ENCODE results near the gene FAM13B. TPM values are rescaled to one million over a fixed set of nuclear protein-coding genes. Genes with fewer than 3 reads are reported as not detected.

Gene FAM13B
- total RNA-seq, 4 donors from 2014 or later: 44.1 to 102 (median 76.6) TPM

DNA sequence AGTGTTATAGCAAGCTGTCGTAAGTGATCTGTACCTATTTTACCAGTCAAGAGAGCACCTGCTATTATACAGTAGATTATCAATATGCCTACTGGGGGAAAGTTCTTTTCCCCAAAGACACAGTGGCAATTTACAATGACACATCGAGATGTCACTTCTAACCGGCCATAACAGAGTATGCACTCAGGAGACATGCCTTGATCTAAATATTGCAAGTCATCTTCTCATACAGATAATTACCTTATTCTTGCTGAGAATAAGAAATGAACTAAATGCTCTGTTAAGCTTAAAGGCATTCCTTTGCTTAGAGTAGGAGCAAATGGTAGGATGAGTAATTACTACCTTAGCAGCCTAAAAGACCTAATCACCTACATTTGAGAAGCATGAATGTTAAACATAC is 72.1 kb downstream of the FAM13B start:
- ATAC-seq: no peak
- TF ChIP-seq POLR2A (IDR thresholded peaks at IDR 0.05): no peak
- peaks cover 0 to 44% (median 0%) of the 10 kb centered on the region in 3 donors for H3K4me1 ChIP-seq
- no peaks in the 10 kb centered on the region for H3K27me3 ChIP-seq
- WGBS, 2 donors (ENCODE audit: low coverage in 1 of 2): 74 to 82% methylated on average over 3 of the region's 3 CpGs
- H3K27ac ChIP-seq: peak overlapping the region in 1 of 4 donors; percentile 12
- no peaks in the 10 kb centered on the region for H3K9me3 ChIP-seq
- H3K4me3 ChIP-seq: no peak overlapping the region
- peaks cover 0 to 32% of the 10 kb centered on the region in 2 donors for H3K36me3 ChIP-seq

DNA sequence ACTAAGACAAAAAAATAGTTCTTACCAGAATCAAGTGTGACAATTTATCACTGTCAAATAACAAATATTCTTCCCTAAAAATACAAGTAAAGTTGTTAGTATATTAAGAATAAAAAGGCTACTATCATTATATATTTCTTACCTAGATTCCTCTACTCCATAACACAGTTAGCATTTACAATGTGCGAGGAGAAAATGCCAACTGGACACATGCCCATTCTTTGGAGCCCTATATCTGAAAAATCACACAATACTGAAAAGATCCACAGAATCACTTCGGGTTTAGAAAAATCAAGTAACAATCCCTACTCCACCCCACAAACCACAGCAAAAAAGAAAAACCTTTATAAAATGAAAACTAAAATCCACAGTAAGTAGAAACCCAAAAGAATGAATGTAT is 72.7 kb downstream of the FAM13B start:
- no peak for ATAC-seq
- H3K9me3 ChIP-seq: no peaks in the 10 kb centered on the region
- no peak overlapping the region for H3K27ac ChIP-seq
- peaks cover 0 to 44% (median 0%) of the 10 kb centered on the region in 3 donors for H3K4me1 ChIP-seq
- H3K27me3 ChIP-seq: no peaks in the 10 kb centered on the region
- H3K36me3 ChIP-seq: peaks cover 0 to 27% of the 10 kb centered on the region in 2 donors
- TF ChIP-seq POLR2A (IDR thresholded peaks at IDR 0.05): no peak
- TF ChIP-seq, protein P1, sequence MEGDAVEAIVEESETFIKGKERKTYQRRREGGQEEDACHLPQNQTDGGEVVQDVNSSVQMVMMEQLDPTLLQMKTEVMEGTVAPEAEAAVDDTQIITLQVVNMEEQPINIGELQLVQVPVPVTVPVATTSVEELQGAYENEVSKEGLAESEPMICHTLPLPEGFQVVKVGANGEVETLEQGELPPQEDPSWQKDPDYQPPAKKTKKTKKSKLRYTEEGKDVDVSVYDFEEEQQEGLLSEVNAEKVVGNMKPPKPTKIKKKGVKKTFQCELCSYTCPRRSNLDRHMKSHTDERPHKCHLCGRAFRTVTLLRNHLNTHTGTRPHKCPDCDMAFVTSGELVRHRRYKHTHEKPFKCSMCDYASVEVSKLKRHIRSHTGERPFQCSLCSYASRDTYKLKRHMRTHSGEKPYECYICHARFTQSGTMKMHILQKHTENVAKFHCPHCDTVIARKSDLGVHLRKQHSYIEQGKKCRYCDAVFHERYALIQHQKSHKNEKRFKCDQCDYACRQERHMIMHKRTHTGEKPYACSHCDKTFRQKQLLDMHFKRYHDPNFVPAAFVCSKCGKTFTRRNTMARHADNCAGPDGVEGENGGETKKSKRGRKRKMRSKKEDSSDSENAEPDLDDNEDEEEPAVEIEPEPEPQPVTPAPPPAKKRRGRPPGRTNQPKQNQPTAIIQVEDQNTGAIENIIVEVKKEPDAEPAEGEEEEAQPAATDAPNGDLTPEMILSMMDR (IDR thresholded peaks at IDR 0.05): no peak
- TF ChIP-seq POLR2AphosphoS5 (IDR thresholded peaks at IDR 0.05): no peak
- TF ChIP-seq EP300 (IDR thresholded peaks at IDR 0.05): no peak
- H3K4me3 ChIP-seq: no peak overlapping the region
- WGBS, 2 donors (ENCODE audit: low coverage in 1 of 2): 31 to 36% methylated on average over 2 of the region's 2 CpGs

DNA sequence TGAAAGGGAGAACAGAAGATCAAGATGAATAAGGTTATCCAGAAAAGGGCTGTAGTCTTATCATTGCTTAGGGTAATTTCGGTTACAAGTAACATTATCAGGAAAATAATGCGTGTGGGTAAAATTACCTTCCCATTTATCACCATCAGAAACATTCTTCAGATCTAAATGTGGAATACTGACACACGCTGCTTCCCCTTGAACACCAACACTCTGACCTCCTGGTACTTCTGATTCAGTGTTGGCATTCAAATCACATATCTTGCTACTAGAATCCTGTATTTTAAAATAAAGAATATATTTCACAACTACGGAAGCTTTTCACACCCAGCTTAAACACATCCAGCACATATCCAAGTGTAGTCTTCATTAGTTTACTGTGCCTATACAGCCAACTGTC is 73.4 kb downstream of the FAM13B start:
- WGBS, 2 donors (ENCODE audit: low coverage in 1 of 2): 41 to 55% methylated on average over 4 of the region's 4 CpGs
- peaks cover 2 to 50% (median 5%) of the 10 kb centered on the region in 3 donors for H3K4me1 ChIP-seq
- no peaks in the 10 kb centered on the region for H3K9me3 ChIP-seq
- peaks cover 0 to 21% of the 10 kb centered on the region in 2 donors for H3K36me3 ChIP-seq
- H3K4me3 ChIP-seq: no peak overlapping the region
- H3K27me3 ChIP-seq: no peaks in the 10 kb centered on the region
- TF ChIP-seq, protein P1 (IDR thresholded peaks at IDR 0.05): no peak
- TF ChIP-seq EP300 (IDR thresholded peaks at IDR 0.05): no peak
- no peak for TF ChIP-seq POLR2AphosphoS5 (IDR thresholded peaks at IDR 0.05)
- TF ChIP-seq POLR2A (IDR thresholded peaks at IDR 0.05): no peak
- ATAC-seq: no peak
- no peak overlapping the region for H3K27ac ChIP-seq

DNA sequence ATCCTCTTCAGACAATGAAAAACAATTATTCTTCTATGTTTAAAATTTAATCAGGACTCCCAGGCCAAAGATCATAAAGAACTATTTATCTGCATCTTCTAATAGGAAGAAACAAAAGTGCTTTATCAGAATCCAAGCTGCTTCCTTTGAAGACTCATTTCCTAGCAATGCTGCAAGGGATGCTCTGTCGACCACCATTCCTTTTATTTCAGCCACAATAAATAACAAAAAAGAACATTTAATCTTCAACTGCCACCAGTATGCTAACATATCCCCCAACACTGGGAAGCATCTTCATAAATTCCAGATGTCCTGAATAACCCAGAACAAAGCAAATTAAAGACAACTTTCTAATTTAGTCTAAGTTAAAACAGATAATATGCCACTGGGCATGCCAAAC is 74.9 kb downstream of the FAM13B start:
- H3K27me3 ChIP-seq: no peaks in the 10 kb centered on the region
- 42 to 57% methylated on average over 1 of the region's 1 CpG for WGBS, 2 donors (ENCODE audit: low coverage in 1 of 2)
- no peak for ATAC-seq
- H3K9me3 ChIP-seq: no peaks in the 10 kb centered on the region
- peaks cover 0 to 17% of the 10 kb centered on the region in 2 donors for H3K36me3 ChIP-seq
- no peak overlapping the region for H3K4me3 ChIP-seq
- no peak for TF ChIP-seq POLR2AphosphoS5 (IDR thresholded peaks at IDR 0.05)
- TF ChIP-seq, protein P1 (IDR thresholded peaks at IDR 0.05): no peak
- no peak for TF ChIP-seq POLR2A (IDR thresholded peaks at IDR 0.05)
- no peak for TF ChIP-seq EP300 (IDR thresholded peaks at IDR 0.05)
- peaks cover 2 to 66% (median 13%) of the 10 kb centered on the region in 3 donors for H3K4me1 ChIP-seq
- no peak overlapping the region for H3K27ac ChIP-seq

DNA sequence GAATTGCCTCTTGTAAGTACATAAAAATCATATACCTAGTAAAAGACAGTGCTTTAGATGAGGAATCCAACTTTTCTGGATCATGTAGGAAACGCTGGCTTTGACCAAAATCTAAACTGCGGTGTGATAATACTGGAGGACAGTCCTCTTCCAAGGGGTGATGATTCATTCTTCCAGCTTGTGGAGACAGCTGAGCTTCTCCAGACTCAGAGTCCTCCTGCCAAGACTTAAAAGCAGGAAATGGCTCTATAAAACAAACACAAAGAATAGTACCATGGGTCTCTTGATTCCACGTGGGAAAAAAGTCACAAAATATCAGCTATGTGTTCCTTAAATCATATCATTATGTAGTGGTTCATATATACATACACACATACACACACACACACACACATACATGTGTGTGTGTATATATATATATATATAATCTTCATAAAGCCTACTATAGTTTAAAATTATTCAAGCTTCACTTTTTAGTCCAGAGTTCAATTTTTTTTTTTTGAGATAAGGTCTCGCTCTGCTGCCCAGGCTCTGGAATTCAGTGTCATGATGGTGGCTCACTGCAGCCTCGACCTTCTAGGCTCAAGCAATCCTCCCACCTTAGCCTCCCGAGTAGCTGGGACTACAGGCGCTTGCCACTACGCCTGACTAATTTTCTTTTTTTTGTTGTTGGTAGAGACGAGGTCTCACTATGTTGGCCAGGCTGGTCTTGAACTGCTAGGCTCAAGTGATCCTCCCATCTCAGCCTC is 78.6 kb downstream of the FAM13B start:
- H3K36me3 ChIP-seq: peaks cover 2 to 43% of the 10 kb centered on the region in 2 donors
- ATAC-seq: peak; percentile 95
- H3K4me1 ChIP-seq: peaks cover 2 to 45% (median 13%) of the 10 kb centered on the region in 3 donors
- no peaks in the 10 kb centered on the region for H3K9me3 ChIP-seq
- H3K27ac ChIP-seq: peak overlapping the region; percentile 70 to 88 (median 77)
- no peaks in the 10 kb centered on the region for H3K27me3 ChIP-seq
- TF ChIP-seq, protein P1 (IDR thresholded peaks at IDR 0.05): no peak
- TF ChIP-seq EP300 (IDR thresholded peaks at IDR 0.05) (no peak), POLR2A (IDR thresholded peaks at IDR 0.05) (no peak), POLR2AphosphoS5 (IDR thresholded peaks at IDR 0.05) (peak; percentile 93)
- WGBS, 2 donors (ENCODE audit: low coverage in 1 of 2): 38 to 48% methylated on average over 7 to 9 of the region's 9 CpGs
- H3K4me3 ChIP-seq: peak overlapping the region; percentile 25
